Activated naive CD4-positive, alpha-beta T cell treated with anti-CD3 and anti-CD28 coated beads, Interleukin-2, amount 10 ng/mL, durations not matched to agents 7 days and 5 days (primary cell): ENCODE data around the gene TSPAN3.

Source experiments
- CTCF ChIA-PET: fragments of 350-600 bp; sonication (Branson Sonifier 250); formaldehyde crosslinking; loops from one replicate; lab custom pipeline; 2021; ENCODE audit warnings: antibody characterized with exemption; lab: Charles Lee
- DNase-seq: peaks from one replicate; pipeline ENCODE4 v3.0.0-alpha.2; 2020
- H3K27ac Mint-ChIP-seq: one replicate; pipeline ENCODE4 v1.8.0; 2021; ENCODE audit warnings: mild to moderate bottlenecking, moderate library complexity, mixed read lengths
- H3K27me3 Mint-ChIP-seq: one replicate; pipeline ENCODE4 v1.8.0; 2021; ENCODE audit warnings: mild to moderate bottlenecking, mixed read lengths
- H3K36me3 Mint-ChIP-seq: one replicate; pipeline ENCODE4 v1.8.0; 2021; ENCODE audit warnings: mixed read lengths
- H3K4me1 Mint-ChIP-seq: one replicate; pipeline ENCODE4 v1.8.0; 2021; ENCODE audit warnings: mixed read lengths
- H3K4me3 Mint-ChIP-seq: one replicate; pipeline ENCODE4 v1.8.0; 2021; ENCODE audit warnings: mild to moderate bottlenecking, moderate library complexity, mixed read lengths
- H3K9me3 Mint-ChIP-seq: one replicate; pipeline ENCODE4 v1.8.0; 2021; ENCODE audit warnings: mixed read lengths

TSPAN3 gene

DNA sequence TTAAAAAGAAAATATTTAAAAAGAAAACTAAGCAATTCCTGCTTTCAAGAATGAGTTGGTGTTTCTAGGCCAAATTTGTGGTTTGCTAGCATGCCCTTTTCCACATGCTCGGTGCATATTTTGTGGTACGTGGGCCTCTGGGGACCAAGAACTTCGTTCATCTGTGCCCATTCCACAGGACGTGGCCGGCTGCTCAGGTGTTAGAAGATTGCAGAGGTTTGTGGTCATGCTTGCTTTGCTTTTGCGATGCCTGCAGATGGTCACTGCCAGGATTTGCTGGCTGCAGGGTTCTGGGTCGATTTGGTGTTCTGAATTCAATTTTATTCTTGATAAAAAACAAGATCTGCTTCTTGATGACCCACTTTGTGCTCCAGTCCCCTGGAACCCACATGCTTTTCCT lies 68.5 kb downstream of the TSPAN3 start:
- Mint-ChIP-seq H3K36me3 (peaks cover 64% of the 10 kb centered on the region), H3K4me1 (peaks cover 95% of the 10 kb centered on the region), H3K27ac (peak overlapping the region; percentile 90), H3K4me3 (peak overlapping the region; percentile 68), H3K9me3 (no peaks in the 10 kb centered on the region), H3K27me3 (no peaks in the 10 kb centered on the region)
- peak; percentile 24 for DNase-seq
- CTCF ChIA-PET: interaction anchor here (0.8 to 1.1 kb wide), 2 partner anchors 23 to 29 kb away, joined by 3 read pairs; no protein-coding TSS in a partner anchor

DNA sequence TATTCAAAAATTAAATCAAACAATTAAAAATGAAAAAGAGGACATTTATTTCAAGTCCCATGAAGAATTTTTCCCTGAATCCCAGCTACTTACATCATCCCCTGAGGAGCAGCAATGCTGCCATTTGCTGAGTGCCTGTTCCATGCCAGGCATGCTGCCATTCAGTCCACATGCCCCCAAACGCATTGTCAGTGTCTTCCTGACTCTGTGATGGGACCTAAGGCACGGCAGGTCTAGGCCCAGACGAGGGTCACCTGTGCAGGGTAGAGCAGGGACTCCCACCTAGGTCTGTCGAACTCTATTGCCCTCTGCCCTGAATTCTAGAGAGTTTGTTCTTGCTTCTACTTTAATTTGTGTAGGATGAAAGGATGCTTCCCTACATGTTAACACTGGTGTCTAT lies 68.9 kb downstream of the TSPAN3 start:
- Mint-ChIP-seq H3K27ac (peak overlapping the region; percentile 90), H3K4me3 (peak overlapping the region; percentile 26), H3K4me1 (peaks cover 97% of the 10 kb centered on the region), H3K9me3 (no peaks in the 10 kb centered on the region), H3K36me3 (peaks cover 66% of the 10 kb centered on the region), H3K27me3 (no peaks in the 10 kb centered on the region)
- CTCF ChIA-PET: no interaction called here
- peak; percentile 18 for DNase-seq

DNA sequence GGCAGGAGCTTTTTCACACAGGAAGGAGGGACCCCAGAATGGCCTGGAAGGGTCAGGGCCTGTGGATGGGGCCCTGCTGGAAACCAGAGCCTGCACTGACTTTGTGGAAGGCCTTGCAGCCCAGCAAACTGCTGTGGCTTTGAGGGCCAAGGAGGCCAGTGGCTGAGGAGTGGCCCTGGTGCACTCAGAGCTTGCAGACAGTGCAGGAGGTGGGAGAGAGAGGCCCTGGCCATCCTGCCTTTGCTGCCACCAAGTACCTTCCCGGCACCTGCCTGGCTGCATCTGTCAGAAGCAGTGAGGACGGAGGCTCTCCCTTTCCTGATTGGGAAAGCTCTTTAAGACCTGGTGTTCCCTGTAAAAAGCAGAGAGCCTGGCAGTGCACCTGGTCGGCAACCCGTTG lies 69.6 kb downstream of the TSPAN3 start:
- Mint-ChIP-seq H3K4me1 (peaks cover 92% of the 10 kb centered on the region), H3K4me3 (peak overlapping the region; percentile 23), H3K27me3 (no peaks in the 10 kb centered on the region), H3K27ac (peak overlapping the region; percentile 88), H3K36me3 (peaks cover 63% of the 10 kb centered on the region), H3K9me3 (no peaks in the 10 kb centered on the region)
- CTCF ChIA-PET: no interaction called here
- DNase-seq: no peak

- peak; percentile 21 for DNase-seq
- CTCF ChIA-PET: interaction anchor here (7.5 kb wide), 1 partner anchor 25 kb away, joined by 62 read pairs; no protein-coding TSS in a partner anchor
- peaks cover 59% of the 10 kb centered on the region for H3K36me3 Mint-ChIP-seq
- H3K9me3 Mint-ChIP-seq: no peaks in the 10 kb centered on the region
- H3K4me3 Mint-ChIP-seq: no peak overlapping the region
- H3K4me1 Mint-ChIP-seq: peaks cover 83% of the 10 kb centered on the region
- H3K27ac Mint-ChIP-seq: no peak overlapping the region
- no peaks in the 10 kb centered on the region for H3K27me3 Mint-ChIP-seq
Observed at GRCh38 chr15:76999996-77000395, 70.9 kb downstream of the TSPAN3 start.

DNA sequence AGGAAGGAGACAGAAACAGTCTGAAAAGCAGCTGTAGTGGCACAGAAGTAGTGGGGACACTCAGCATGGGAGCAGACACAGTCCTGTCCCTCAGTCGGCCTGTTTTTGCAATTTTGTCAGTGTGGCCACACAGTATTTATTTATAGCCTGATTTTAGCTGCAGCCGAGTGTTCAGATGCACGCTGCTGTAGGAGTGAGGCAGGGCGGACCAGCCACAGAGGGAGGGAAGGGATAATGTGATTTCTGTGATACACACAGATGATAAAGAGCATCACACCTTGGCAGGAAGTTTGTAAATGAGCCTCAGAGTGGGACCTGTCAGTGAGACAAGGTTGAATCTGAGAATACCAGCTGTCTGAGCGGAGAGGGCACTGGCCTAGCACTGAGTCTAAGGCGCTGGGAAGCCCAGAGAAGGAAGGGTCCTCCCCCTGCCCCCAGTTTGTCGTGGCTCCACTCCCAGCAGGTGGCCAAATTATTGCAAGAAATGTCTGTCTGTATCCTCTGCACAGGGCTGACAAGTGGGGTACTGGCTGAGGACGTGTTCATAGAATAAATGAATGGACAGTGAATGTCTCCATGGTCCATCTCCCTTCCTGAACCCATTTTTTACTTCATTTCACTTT lies 72.1 kb downstream of the TSPAN3 start:
- Mint-ChIP-seq H3K36me3 (peaks cover 50% of the 10 kb centered on the region), H3K4me1 (peaks cover 83% of the 10 kb centered on the region), H3K4me3 (peak overlapping the region; percentile 94), H3K9me3 (no peaks in the 10 kb centered on the region), H3K27me3 (no peaks in the 10 kb centered on the region), H3K27ac (peak overlapping the region; percentile 79)
- CTCF ChIA-PET: interaction anchor here (1.1 to 7.5 kb wide), 4 partner anchors 10 to 25 kb away, joined by 5 to 62 read pairs (median 36); no protein-coding TSS in a partner anchor
- DNase-seq: peak; percentile 30

- peaks cover 38% of the 10 kb centered on the region for H3K36me3 Mint-ChIP-seq
- CTCF ChIA-PET: interaction anchor here (1.1 to 7.5 kb wide), 7 partner anchors 10 to 547 kb away, joined by 3 to 62 read pairs (median 8); no protein-coding TSS in a partner anchor
- peaks cover 81% of the 10 kb centered on the region for H3K4me1 Mint-ChIP-seq
- peak overlapping the region; percentile 94 for H3K4me3 Mint-ChIP-seq
- DNase-seq: peak; percentile 64
- H3K27ac Mint-ChIP-seq: peak overlapping the region; percentile 95
- no peaks in the 10 kb centered on the region for H3K9me3 Mint-ChIP-seq
- H3K27me3 Mint-ChIP-seq: no peaks in the 10 kb centered on the region
Observed at GRCh38 chr15:76996526-76997401, 74.1 kb downstream of the TSPAN3 start.

- Mint-ChIP-seq H3K9me3 (no peaks in the 10 kb centered on the region), H3K27me3 (no peaks in the 10 kb centered on the region), H3K27ac (peak overlapping the region; percentile 95), H3K4me3 (peak overlapping the region; percentile 94), H3K36me3 (peaks cover 32% of the 10 kb centered on the region), H3K4me1 (peaks cover 76% of the 10 kb centered on the region)
- peak; percentile 20 for DNase-seq
- CTCF ChIA-PET: interaction anchor here (1.1 to 7.5 kb wide), 7 partner anchors 9 to 547 kb away, joined by 3 to 62 read pairs (median 8); no protein-coding TSS in a partner anchor
Observed at GRCh38 chr15:76996076-76996525, 74.8 kb downstream of the TSPAN3 start.

GRCh38 chr15:76994971-76995945 lies 75.7 kb downstream of the TSPAN3 start, which contains the start of gene PSTPIP1:
TSS of gene PSTPIP1 (plus strand) at chr15:76995126. CDS start at chr15:76995574, 448 bp downstream.
- H3K36me3 Mint-ChIP-seq: peaks cover 28% of the 10 kb centered on the region
- peak within 1 kb of the TSS; percentile 95 for H3K27ac Mint-ChIP-seq
- CTCF ChIA-PET: interaction anchor here (1.1 to 7.5 kb wide), 6 partner anchors 13 to 123 kb away, joined by 3 to 62 read pairs (median 15); no protein-coding TSS in a partner anchor
- H3K4me3 Mint-ChIP-seq: peak within 1 kb of the TSS; percentile 94
- DNase-seq: peak; percentile 84
- H3K27me3 Mint-ChIP-seq: no peaks in the 10 kb centered on the region
- H3K9me3 Mint-ChIP-seq: no peaks in the 10 kb centered on the region
- H3K4me1 Mint-ChIP-seq: peaks cover 73% of the 10 kb centered on the region

DNA sequence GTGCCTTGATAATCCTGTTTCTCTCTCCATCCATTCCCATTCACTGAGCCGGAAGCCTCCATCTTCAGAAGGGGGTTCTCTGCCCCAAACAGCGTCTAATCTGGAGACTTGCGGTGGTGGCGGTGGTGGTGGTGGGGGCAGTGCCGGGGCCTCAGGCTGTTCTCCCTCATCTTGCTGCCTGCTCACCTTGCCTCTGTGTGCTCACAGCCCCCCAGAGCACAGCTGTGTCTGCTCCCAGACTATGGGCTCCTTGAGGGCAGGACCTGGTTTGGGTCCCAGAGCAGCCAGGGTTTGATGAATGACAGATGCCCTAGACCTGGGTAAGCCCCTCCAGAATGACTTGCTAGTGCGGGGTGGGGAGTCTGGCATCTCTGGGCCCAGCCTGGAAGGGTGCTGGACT lies 76.4 kb downstream of the TSPAN3 start:
- peaks cover 25% of the 10 kb centered on the region for H3K36me3 Mint-ChIP-seq
- peaks cover 70% of the 10 kb centered on the region for H3K4me1 Mint-ChIP-seq
- H3K27me3 Mint-ChIP-seq: no peaks in the 10 kb centered on the region
- H3K4me3 Mint-ChIP-seq: peak overlapping the region; percentile 94
- CTCF ChIA-PET: interaction anchor here (1.5 to 7.5 kb wide), 4 partner anchors 19 to 29 kb away, joined by 3 to 62 read pairs (median 36); no protein-coding TSS in a partner anchor
- H3K27ac Mint-ChIP-seq: peak overlapping the region; percentile 95
- no peak for DNase-seq
- H3K9me3 Mint-ChIP-seq: no peaks in the 10 kb centered on the region

- CTCF ChIA-PET: interaction anchor here (0.5 to 7.5 kb wide), 5 partner anchors 19 to 37 kb away, joined by 3 to 62 read pairs (median 26); no protein-coding TSS in a partner anchor
- DNase-seq: peak; percentile 68
- Mint-ChIP-seq H3K27me3 (no peaks in the 10 kb centered on the region), H3K36me3 (peaks cover 21% of the 10 kb centered on the region), H3K9me3 (no peaks in the 10 kb centered on the region), H3K4me1 (peaks cover 69% of the 10 kb centered on the region), H3K27ac (peak overlapping the region; percentile 95), H3K4me3 (peak overlapping the region; percentile 94)
Observed at GRCh38 chr15:76994001-76994400, 76.9 kb downstream of the TSPAN3 start.

GRCh38 chr15:76993114-76993725 lies 77.7 kb downstream of the TSPAN3 start:
- peaks cover 69% of the 10 kb centered on the region for H3K4me1 Mint-ChIP-seq
- peak; percentile 6 for DNase-seq
- no peaks in the 10 kb centered on the region for H3K27me3 Mint-ChIP-seq
- H3K4me3 Mint-ChIP-seq: peak overlapping the region; percentile 42
- H3K27ac Mint-ChIP-seq: peak overlapping the region; percentile 95
- H3K36me3 Mint-ChIP-seq: peaks cover 15% of the 10 kb centered on the region
- CTCF ChIA-PET: interaction anchor here (0.5 to 7.5 kb wide), 5 partner anchors 19 to 38 kb away, joined by 3 to 62 read pairs (median 26); no protein-coding TSS in a partner anchor
- no peaks in the 10 kb centered on the region for H3K9me3 Mint-ChIP-seq

DNA sequence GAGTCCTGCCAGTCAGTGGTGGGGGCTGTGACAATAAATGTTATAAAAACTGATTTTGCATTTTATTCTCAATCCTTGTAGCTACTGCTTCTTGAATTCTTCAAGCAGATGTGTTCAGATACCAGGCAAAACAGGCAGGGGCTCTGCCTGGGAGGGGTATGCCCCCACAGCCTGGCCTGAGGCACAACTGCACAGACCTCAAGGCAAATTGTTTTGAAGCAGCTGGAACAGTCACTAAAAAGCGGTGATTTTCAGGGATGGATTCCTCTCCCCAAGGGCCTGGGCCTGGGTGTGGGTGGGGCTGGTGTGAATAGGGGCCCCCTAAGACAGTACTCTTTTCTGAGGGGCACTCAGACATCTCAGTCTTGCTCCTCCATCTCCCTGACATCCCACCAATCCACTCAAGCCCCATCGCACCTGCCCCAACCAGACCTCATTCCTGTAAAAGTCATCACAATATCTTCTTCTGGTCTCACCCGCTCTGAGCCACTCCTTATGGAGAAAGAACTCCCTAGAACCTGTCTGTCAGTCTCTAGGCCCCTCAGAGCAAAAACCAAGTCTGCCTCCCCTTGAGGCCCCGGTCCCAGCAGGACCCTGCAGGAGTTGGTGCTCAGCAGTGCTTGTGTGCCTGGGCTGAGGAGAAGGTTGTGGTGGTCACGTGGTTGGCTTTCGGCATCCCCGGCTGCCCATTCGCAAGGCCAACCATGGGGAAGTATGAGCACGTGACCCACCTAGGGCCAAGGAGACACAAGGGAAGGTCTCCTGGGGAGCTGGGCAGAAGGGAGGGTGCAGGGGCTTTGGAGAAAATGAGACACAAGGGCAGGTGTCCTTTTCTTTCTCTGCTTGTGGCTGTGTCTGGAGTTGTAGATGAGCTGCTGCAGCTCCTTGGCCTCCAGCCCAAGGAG lies 78.9 kb downstream of the TSPAN3 start:
- no peaks in the 10 kb centered on the region for H3K9me3 Mint-ChIP-seq
- peak overlapping the region; percentile 20 for H3K27ac Mint-ChIP-seq
- peaks cover 7% of the 10 kb centered on the region for H3K36me3 Mint-ChIP-seq
- no peaks in the 10 kb centered on the region for H3K27me3 Mint-ChIP-seq
- CTCF ChIA-PET: no interaction called here
- H3K4me1 Mint-ChIP-seq: peaks cover 69% of the 10 kb centered on the region
- peak; percentile 16 for DNase-seq
- no peak overlapping the region for H3K4me3 Mint-ChIP-seq
